ENCODE data around the gene BOD1L1.

BOD1L1 gene

GRCh38 chr4:13537832-13538177, 89.7 kb downstream of the BOD1L1 start:
- no peak for DNase-seq

- no peak for DNase-seq
Measured at GRCh38 chr4:13537011-13537831, 90.3 kb downstream of the BOD1L1 start.

DNA sequence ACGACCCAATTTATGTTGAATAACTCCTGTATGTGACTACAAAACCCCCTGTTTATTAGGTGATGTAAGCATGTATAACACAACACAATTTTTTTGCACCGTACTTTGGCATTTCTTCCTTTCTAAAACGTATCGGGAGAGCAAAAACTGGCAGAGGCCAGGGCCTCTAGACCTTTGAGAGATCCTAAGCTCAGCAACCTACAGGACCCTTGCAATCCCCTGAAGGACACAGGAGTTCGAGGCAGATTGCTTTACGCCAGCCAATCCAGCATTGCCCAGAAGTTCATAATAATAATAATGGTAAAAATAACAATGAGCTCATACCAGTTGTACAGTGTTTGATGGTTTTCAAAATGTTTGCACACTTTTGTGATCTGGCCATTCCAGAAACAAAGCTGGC, 90.9 kb downstream of the BOD1L1 start:
- no peak for DNase-seq

- DNase-seq = no peak
Measured at GRCh38 chr4:13535708-13536361, 91.7 kb downstream of the BOD1L1 start.

- no peak for DNase-seq
Measured at GRCh38 chr4:13535118-13535517, 92.4 kb downstream of the BOD1L1 start.

- no peak for DNase-seq
Measured at GRCh38 chr4:13534344-13535063, 93.0 kb downstream of the BOD1L1 start.

DNA sequence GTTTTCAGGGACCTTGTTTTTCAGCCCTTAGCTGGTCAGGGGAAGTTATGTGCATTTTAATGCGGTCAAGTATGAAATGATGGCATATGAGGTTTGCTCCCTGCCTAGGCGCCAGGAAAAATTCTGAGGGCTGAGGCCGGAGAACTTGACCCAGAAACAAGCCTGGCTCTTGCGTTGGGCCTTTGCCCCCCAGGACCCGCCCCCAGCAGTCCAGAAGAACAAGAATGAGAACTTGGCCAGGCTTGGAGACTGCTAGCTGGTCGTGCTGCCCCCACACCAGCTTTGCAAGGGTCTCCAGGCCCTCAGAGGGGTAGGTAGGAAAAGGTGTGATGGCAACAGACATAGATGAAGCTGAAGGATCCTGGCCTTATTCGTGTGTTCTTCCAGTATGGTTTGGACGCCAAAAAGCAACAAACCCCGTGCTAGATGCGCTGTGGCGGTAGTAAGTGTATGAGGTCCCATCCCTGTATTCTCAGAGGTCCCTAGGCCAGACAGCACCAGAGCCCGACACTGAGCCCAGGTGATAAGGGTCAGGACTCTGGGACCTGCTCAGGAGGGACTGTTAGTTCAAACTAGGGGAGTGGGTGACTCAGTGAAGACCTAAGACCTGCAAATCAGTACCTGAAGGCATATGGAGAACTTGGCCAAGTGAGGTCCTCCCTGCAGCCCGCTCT, 93.7 kb downstream of the BOD1L1 start:
- no peak for DNase-seq

DNA sequence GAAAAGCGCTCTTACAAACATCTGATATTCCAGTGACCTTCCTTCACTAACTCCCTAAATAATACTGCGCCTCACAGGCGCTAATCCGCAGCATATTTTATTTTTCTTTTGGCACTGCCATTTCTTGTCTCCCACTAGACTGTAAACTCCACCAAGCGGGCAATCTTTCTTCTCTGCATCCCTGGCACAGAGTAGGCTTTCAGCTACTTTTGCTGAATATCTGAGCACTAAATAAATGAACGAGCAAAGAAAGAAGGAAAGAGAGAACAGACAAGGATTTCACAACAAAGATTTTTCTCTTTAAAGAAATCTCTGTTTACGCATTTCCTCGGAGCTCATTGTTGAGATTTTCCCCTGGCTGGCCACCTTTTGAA, 95.9 kb downstream of the BOD1L1 start:
- no peak for DNase-seq

GRCh38 chr4:13530823-13531624, 96.5 kb downstream of the BOD1L1 start:
- DNase-seq = no peak

DNA sequence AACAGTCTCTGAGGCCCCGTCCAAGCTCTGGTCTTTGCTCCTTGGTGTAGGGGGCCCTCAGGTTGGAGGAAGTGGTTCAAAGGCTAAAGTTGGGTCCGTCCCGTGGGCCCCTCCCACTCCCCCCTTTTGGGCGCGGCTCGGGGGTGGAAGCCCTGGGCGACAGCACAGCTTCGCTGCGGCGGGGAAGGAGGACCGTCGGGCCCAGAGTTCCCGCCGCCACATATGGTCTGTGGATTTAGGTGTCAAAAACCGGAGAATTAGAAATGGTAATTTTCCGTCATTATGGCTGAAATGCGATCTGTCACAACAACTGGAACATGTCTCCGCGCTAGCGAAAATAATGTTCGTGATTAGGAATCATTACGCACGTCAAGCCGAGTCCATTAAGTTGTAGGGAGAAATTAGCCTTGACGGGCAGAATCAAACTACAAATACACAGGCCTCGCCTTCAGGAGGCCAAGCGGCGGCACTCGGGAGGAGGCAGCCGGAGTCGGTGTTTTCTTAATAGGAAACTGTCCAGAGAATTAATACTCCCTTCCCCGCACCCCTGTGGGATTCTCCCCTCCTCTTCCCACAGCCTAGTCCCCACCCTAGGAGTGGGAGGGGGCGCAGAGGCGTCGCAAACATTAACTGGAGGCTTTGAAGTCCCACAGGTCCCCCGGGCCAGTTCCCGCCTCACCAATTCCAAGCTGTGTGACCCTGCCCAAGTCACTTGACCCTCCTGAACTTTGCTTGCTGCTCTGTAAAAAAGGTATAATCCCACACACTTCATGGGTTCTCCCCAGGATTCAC, 98.2 kb downstream of the BOD1L1 start:
- no peak for DNase-seq

DNA sequence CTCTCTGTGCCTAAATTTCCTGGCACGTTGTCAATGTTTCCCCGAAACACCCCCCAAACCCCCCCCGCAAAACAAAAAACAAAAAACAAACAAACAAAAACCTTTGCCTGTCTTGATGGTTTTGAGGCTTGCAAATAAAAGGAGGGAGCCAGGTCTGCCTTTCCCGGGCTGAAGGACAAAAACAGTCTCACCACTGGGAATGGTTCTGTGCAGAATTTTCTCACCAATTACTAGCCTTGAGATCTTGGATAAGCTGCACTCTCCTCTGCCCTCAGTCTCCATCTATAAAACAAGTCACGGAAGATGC, 98.8 kb downstream of the BOD1L1 start:
- DNase-seq = no peak

DNA sequence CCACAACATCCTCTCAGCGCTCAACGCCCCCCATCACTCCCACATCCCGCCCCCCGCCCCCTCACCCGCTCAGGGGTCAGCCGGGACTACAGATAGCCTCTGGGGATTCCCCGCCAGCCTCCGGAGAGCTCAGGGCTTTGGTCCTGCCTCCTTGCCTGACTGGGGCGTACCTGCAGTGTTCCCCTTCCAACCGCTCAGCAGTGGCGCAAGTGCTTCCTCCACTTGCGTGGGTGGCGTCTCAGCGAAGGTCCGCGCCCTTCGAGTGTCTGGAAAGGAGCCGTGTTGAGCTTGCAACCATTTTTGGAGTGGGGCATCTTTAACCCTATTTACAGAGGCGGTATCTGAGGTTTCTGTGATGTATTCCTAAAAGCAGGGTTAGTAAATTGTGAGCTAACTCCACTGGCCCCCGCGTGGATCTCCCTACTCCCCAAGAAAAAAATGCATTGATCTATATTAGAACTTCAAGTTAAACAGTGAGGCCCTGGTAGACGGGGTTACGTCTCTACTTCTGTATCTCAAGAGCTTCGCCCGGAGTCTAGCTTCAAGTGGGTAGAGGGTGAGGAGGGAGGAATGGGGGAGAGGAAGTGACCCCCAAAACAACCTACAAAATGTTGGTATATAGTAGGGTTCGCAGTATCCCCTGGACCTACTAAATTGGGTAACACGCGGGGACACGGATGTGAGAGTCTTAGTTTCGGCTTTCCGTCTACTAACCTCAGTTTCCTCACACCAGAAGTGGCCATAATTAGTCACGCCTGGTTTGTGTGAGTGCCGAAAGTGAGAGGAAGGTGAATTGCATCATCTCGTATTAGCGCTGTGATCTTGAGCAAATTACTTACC, 99.3 kb downstream of the BOD1L1 start:
- DNase-seq = no peak

GRCh38 chr4:13527192-13527980, 100.1 kb downstream of the BOD1L1 start:
- DNase-seq = no peak

- no peak for DNase-seq
Measured at GRCh38 chr4:13526658-13527057, 100.9 kb downstream of the BOD1L1 start.

GRCh38 chr4:13525606-13526281, 101.8 kb downstream of the BOD1L1 start:
- no peak for DNase-seq

- DNase-seq = no peak
Measured at GRCh38 chr4:13524504-13525243, 102.9 kb downstream of the BOD1L1 start.

DNA sequence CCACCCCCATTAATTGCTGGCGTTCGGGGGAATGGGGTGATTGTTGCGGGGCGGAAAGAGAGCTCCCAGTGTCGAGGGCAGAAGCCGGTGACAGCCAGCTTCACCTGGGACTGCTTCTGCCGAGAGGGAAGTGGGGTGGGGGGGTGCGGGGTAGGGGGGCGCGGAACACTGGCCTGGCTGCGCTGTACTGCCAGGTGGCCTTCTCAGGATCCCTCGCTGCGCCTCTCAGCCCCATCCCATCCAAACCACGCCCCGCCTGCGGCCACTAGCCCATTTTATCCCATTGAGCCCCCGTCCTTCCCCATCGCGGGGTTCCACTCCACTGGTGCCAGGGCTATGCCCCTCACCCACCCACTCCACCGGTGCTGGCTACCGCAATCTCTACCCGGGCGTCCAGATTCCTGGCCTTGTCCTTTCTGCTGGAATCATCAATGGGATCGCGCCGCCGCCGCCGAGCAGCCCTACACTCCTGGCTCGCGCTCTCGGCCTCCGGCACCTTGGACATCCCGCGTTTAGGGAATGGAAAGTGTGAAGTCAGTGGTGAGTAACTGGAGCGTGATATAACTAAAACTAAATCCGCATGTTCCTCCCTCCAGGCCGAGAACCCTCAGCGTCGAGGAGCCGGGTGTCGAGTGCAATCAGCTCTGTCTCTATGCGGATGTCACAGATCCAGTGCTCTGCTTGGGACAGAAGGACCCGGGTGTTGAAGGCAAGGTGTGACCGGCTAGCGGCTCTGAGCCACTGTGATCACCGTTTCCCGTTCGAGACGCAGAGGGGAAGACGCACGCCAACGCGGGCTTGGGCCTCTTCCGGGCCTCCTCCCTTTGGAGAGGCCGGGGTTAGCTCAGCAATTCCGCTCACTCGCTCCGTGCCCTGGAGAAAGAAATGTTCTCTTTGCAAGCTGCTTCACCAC, 103.7 kb downstream of the BOD1L1 start:
- DNase-seq = no peak

GRCh38 chr4:13523105-13523477, 104.4 kb downstream of the BOD1L1 start:
- DNase-seq = no peak
